Melanocyte of skin (primary cell): ENCODE measurements around the gene DRAP1. TPM values are rescaled to one million over a fixed set of nuclear protein-coding genes. Genes with fewer than 3 reads are reported as not detected.

Source experiments
- total RNA-seq, 2 donors: library from RNA; depleted of rRNA; stranded (reverse); fragments of >200 nt; gene quantifications; 2 replicates each; pipeline ENCODE4 v1.2.3, GENCODE V29; 2012

Gene DRAP1, protein sequence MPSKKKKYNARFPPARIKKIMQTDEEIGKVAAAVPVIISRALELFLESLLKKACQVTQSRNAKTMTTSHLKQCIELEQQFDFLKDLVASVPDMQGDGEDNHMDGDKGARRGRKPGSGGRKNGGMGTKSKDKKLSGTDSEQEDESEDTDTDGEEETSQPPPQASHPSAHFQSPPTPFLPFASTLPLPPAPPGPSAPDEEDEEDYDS
- total RNA-seq: 100 to 1,000 TPM in 1 of 2 donors, 10 to 100 TPM in 1; 51.3 to 109 TPM

GRCh38 chr11:65919141-65919572 is at the start of gene DRAP1:
DRAP1 (plus strand) TSS chr11:65919426; CDS start chr11:65919502, 76 bp downstream.

DNA sequence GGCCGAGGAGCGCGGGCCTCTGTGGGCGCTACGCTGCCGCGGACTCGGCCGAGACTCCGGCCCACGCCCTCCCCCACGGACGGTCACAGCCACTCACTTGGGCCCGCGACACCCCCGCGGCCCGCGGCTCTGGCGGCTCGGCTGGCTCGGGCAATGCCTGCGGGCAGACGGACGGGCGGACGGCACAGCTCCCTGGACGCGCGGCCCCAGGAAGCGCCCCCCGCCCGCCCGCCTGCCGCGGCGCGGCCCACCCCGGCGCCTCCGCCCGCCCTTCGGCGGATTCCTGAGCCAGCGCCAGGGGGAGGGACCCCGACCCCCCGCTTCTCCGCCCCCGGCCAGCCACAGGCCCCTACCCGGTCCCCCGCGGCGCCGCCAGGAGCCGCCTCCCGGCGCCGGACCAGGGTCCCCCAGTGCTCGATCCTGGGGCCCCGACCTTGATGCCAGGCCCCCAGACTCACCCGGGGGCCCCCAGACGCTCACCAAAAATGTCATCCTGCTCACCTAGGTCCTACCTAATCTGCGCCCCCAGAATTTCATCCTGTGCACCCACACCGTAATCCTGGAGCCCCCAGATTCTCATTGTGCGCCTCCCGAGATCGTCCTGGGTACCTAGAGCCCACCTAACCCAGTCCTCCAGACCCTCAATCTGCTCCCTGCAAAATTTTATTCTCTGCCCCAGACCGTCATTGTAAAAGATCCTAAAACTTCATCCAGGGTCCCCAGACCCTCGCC is 46.5 kb upstream of the DRAP1 start, which contains the start of gene EFEMP2:
Gene EFEMP2 (minus strand): TSS at position 215 of the 732 bp plus-strand sequence. CDS start 446 bp downstream, outside the sequence.

GRCh38 chr11:65879617-65880016 is 39.6 kb upstream of the DRAP1 start, which contains the start of gene CTSW:
CTSW (plus strand) TSS chr11:65879837; CDS start chr11:65879855, 18 bp downstream.

GRCh38 chr11:65888163-65888814 is 30.9 kb upstream of the DRAP1 start, which contains the start of gene FIBP:
FIBP (minus strand) TSS chr11:65888471; CDS start chr11:65888418, 53 bp downstream.

DNA sequence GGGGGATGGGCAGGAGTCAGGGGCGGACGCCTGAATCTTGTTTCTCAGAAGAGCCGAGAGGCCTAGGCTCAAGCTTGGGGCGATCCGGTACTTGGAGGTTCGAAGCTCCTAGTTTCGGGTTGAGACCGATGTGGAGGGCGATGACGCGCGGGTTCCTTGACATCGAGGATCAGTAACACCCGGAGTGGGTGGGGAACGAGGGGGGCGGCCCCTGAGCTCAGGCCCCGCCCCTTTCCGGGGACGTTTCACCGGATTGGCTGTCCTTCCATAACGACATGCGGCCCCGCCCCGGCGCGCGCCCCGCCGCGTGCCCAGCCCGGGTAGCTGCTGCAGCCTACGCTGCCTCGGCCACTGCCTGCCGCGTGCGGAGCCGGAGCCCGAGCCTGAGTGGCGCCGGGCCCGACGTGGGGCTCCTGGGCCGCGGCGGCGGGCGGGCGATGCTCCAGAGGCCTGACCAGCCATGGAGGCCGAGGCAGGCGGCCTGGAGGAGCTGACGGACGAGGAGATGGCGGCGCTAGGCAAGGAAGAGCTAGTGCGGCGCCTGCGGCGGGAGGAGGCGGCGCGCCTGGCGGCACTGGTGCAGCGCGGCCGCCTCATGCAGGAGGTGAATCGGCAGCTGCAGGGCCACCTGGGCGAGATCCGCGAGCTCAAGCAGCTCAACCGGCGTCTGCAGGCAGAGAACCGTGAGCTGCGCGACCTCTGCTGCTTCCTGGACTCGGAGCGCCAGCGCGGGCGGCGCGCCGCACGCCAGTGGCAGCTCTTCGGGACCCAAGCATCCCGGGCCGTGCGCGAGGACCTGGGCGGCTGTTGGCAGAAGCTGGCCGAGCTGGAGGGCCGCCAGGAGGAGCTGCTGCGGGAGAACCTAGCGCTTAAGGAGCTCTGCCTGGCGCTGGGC is 28.7 kb upstream of the DRAP1 start, which contains the start of gene CCDC85B:
Gene CCDC85B (plus strand): TSS at position 350 of the 895 bp plus-strand sequence. CDS start 111 bp downstream, at position 461.

GRCh38 chr11:65900125-65900898 is 18.9 kb upstream of the DRAP1 start, which contains the start of gene FOSL1:
FOSL1 (minus strand) TSS chr11:65900388; CDS start chr11:65900339, 49 bp downstream.

GRCh38 chr11:65918211-65919140 is 750 bp upstream of the DRAP1 start, which contains the start of gene C11orf68:
C11orf68 (minus strand) TSS chr11:65919062; CDS start chr11:65919031, 31 bp downstream.

DNA sequence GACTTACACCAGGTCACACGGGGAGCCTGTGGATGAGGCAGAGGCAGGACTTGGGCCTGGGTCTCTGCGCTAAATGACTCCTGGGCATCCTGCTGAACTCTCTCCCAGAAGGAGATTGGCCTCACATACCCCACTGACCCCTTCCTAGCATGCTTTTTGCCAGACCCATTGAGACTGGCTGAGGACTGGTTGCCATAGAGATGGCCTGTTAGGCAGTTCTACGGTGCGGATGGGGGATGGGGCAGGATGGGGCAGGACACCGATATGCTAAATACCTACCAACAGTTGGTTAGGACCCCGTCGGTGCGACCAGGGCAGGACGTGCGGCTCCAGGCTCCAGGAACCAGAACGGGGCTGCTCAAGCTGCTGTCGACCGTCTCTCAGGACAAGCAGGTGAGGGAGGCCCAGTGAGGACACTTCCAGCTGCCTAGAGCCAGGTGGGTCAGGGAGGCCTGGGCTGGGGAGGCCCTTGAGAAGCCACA is 26.2 kb downstream of the DRAP1 start, which contains the start of gene TSGA10IP:
Gene TSGA10IP (plus strand): TSS at position 51 of the 482 bp plus-strand sequence. CDS start 196 bp downstream, at position 247.

DNA sequence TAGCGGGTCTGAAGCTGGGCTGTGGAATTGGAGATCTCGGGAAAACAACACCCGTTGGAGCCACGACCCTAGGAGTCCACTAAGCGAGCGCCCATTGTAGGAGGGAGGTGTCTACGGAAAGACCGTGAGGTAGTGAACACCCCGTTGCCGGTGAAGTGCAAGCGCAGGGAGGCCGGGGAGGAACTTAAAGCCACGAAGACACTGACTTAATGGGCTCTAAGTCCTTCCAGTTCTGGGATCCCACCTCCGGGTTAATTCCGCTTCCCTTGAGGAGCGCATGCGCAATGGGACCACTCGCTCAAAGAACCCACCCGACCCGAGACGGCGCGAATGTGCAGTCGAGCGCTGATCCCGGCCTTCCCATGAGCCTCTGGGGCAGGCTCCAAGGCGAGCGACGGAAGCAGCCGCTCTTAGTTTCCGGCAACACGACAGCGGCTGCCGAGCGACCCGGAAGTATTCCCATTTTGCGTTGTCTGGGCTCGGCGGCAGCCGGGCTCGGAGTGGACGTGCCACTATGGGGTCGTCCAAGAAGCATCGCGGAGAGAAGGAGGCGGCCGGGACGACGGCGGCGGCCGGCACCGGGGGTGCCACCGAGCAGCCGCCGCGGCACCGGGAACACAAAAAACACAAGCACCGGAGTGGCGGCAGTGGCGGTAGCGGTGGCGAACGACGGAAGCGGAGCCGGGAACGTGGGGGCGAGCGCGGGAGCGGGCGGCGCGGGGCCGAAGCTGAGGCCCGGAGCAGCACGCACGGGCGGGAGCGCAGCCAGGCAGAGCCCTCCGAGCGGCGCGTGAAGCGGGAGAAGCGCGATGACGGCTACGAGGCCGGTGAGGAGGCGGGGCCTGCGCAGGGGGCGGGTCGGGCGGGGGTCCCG is 42.3 kb downstream of the DRAP1 start, which contains the start of gene SART1:
Gene SART1 (plus strand): TSS at position 468 of the 874 bp plus-strand sequence. CDS start 47 bp downstream, at position 515.

Other genes with a start within 250 kb of the DRAP1 start
- 10 to 100 TPM; 58.3 to 58.5 TPM for gene KAT5, start 207.2 kb upstream of the DRAP1 start, total RNA-seq
- 10 to 100 TPM; 51.0 to 78.1 TPM for gene RNASEH2C, start 198.6 kb upstream of the DRAP1 start, total RNA-seq
- 10 to 100 TPM; 40.6 to 74.3 TPM for gene AP5B1, start 138.4 kb upstream of the DRAP1 start, total RNA-seq
- not detected for gene OVOL1, start 132.4 kb upstream of the DRAP1 start, total RNA-seq
- gene SNX32, start 85.5 kb upstream of the DRAP1 start, total RNA-seq: 1 to 10 TPM in 1 of 2 donors, under 1 TPM in 1; 0.69 to 2.3 TPM
- gene CFL1, start 61.2 kb upstream of the DRAP1 start, total RNA-seq: 1,000 to 10,000 TPM; 1,026 to 1,378 TPM
- 10 to 100 TPM; 37.9 to 51.0 TPM for gene MUS81, start 59.0 kb upstream of the DRAP1 start, total RNA-seq
- gene EFEMP2, start 46.6 kb upstream of the DRAP1 start, total RNA-seq: 1 to 10 TPM; 4.3 to 6.5 TPM
- gene CTSW, start 39.6 kb upstream of the DRAP1 start, total RNA-seq: not detected
- gene FIBP, start 31.0 kb upstream of the DRAP1 start, total RNA-seq: 100 to 1,000 TPM; 126 to 165 TPM
- 10 to 100 TPM; 24.8 to 28.6 TPM for gene CCDC85B, start 28.8 kb upstream of the DRAP1 start, total RNA-seq
- 10 to 100 TPM in 1 of 2 donors, 1 to 10 TPM in 1; 1.4 to 39.6 TPM for gene FOSL1, start 19.0 kb upstream of the DRAP1 start, total RNA-seq
- gene C11orf68, start 364 bp upstream of the DRAP1 start, total RNA-seq: 10 to 100 TPM; 13.8 to 14.3 TPM
- gene TSGA10IP, start 26.1 kb downstream of the DRAP1 start, total RNA-seq: not detected
- gene SART1, start 42.3 kb downstream of the DRAP1 start, total RNA-seq: 10 to 100 TPM; 27.9 to 30.3 TPM
- gene EIF1AD, start 82.7 kb downstream of the DRAP1 start, total RNA-seq: 10 to 100 TPM; 28.6 to 52.6 TPM
- 10 to 100 TPM; 10.3 to 27.6 TPM for gene BANF1, start 83.1 kb downstream of the DRAP1 start, total RNA-seq
- not detected for gene CST6, start 92.6 kb downstream of the DRAP1 start, total RNA-seq
- not detected for gene CATSPER1, start 107.1 kb downstream of the DRAP1 start, total RNA-seq
- gene GAL3ST3, start 129.7 kb downstream of the DRAP1 start, total RNA-seq: not detected
- gene SF3B2, start 132.9 kb downstream of the DRAP1 start, total RNA-seq: 100 to 1,000 TPM; 173 to 199 TPM
- gene PACS1, start 150.8 kb downstream of the DRAP1 start, total RNA-seq: 10 to 100 TPM; 18.2 to 22.6 TPM